GM19438 (cell line): ENCODE measurements around the gene MYO16.
"Not testable (repeated sequence)": the region's sequence is repeated elsewhere in the genome, so short reads cannot be mapped to it uniquely, and the experiment has no call there.

Source experiments
- ATAC-seq: cut with Tn5 transposase; IDR thresholded peaks from one replicate; pipeline ENCODE4 v1.9.1; 2021; ENCODE audit warnings: low read depth; ENCODE audit not compliant: unreplicated experiment

The MYO16 gene

GRCh38 chr13:109010912-109011311, 381.5 kb downstream of the MYO16 start:
- ATAC-seq = no peak

- no peak for ATAC-seq
These were observed 382.7 kb downstream of the MYO16 start for GRCh38 chr13:109012115-109012514.

- ATAC-seq = no peak
These were observed 392.1 kb downstream of the MYO16 start for GRCh38 chr13:109021558-109021957.

- ATAC-seq = no peak
These were observed 395.2 kb downstream of the MYO16 start for GRCh38 chr13:109024611-109025010.

GRCh38 chr13:109026266-109026665, 396.9 kb downstream of the MYO16 start:
- no peak for ATAC-seq

- ATAC-seq = no peak
These were observed 399.2 kb downstream of the MYO16 start for GRCh38 chr13:109028624-109029023.

- ATAC-seq = no peak
These were observed 403.7 kb downstream of the MYO16 start for GRCh38 chr13:109033090-109033489.

- ATAC-seq = no peak
These were observed 406.8 kb downstream of the MYO16 start for GRCh38 chr13:109036078-109036780.

- ATAC-seq = no peak
These were observed 414.2 kb downstream of the MYO16 start for GRCh38 chr13:109043636-109044035.

GRCh38 chr13:109055850-109056249, 426.4 kb downstream of the MYO16 start:
- no peak for ATAC-seq

- ATAC-seq = no peak
These were observed 428.7 kb downstream of the MYO16 start for GRCh38 chr13:109058087-109058486.

- no peak for ATAC-seq
These were observed 443.1 kb downstream of the MYO16 start for GRCh38 chr13:109072505-109072904.

GRCh38 chr13:109074436-109074835, 445.0 kb downstream of the MYO16 start:
- ATAC-seq = no peak

- ATAC-seq = no peak
These were observed 445.4 kb downstream of the MYO16 start for GRCh38 chr13:109074853-109075252.

GRCh38 chr13:109087916-109088623, 458.7 kb downstream of the MYO16 start:
- ATAC-seq = no peak

- ATAC-seq = no peak
These were observed 459.2 kb downstream of the MYO16 start for GRCh38 chr13:109088624-109088917.

GRCh38 chr13:109090796-109091195, 461.4 kb downstream of the MYO16 start:
- no peak for ATAC-seq

- ATAC-seq = no peak
These were observed 461.8 kb downstream of the MYO16 start for GRCh38 chr13:109091249-109091648.

GRCh38 chr13:109092186-109092585, 462.8 kb downstream of the MYO16 start:
- ATAC-seq = not testable (repeated sequence)

GRCh38 chr13:109093998-109094397, 464.6 kb downstream of the MYO16 start:
- no peak for ATAC-seq

- ATAC-seq = no peak
These were observed 465.7 kb downstream of the MYO16 start for GRCh38 chr13:109095126-109095525.

GRCh38 chr13:109096101-109096500, 466.7 kb downstream of the MYO16 start:
- ATAC-seq = no peak
